ENCODE results near the gene IGFBP5. TPM values are rescaled to one million over a fixed set of nuclear protein-coding genes. Genes with fewer than 3 reads are reported as not detected.

The IGFBP5 gene
- polyA plus RNA-seq, 3 donors, result not detected

GRCh38 chr2:216716109-216716508 lies 20.8 kb upstream of the IGFBP5 start:
- no peak overlapping the region for H3K27ac Mint-ChIP-seq
- H3K36me3 ChIP-seq (replicated peaks in 1 of 2; ENCODE audit: control insufficient read depth in 1 of 2, insufficient read depth in 2 of 2, low read length in 2 of 2), result no peaks in the 10 kb centered on the region
- no peaks in the 10 kb centered on the region for H3K79me2 ChIP-seq (ENCODE audit: insufficient read depth, low read length)
- no peak overlapping the region for H3K9ac ChIP-seq (ENCODE audit: insufficient read depth, low read length, poor library complexity, severe bottlenecking)
- H3K36me3 Mint-ChIP-seq, result no peaks in the 10 kb centered on the region
- no peak for DNase-seq
- WGBS (ENCODE audit: insufficient coverage), result 100% methylated on average over 2 of the region's 4 CpGs
- H3K4me3 Mint-ChIP-seq, result no peak overlapping the region
- no peaks in the 10 kb centered on the region for H3K27me3 ChIP-seq (ENCODE audit: control insufficient read depth in 2 of 2, insufficient read depth in 2 of 2, low read length in 2 of 2)
- H3K9me3 Mint-ChIP-seq, result no peaks in the 10 kb centered on the region
- H3K4me1 ChIP-seq (ENCODE audit: control insufficient read depth in 1 of 2, insufficient read depth in 2 of 2, low read length in 2 of 2), result no peaks in the 10 kb centered on the region
- no peak overlapping the region for H2AFZ ChIP-seq (ENCODE audit: insufficient read depth, low read depth, low read length, poor library complexity, severe bottlenecking)
- H3K27me3 Mint-ChIP-seq (ENCODE audit: low read depth in 3 of 3), result peaks cover 11 to 21% (median 19%) of the 10 kb centered on the region in 3 donors
- intact Hi-C loops (cut with micrococcal nuclease), result no loop called here
- no peak for TF ChIP-seq CTCF (IDR thresholded peaks at IDR 0.05)
- no peak overlapping the region for H3K4me2 ChIP-seq (replicated peaks; ENCODE audit: extremely low read depth, low read length, poor library complexity, severe bottlenecking)
- no peaks in the 10 kb centered on the region for H3K9me3 ChIP-seq (replicated peaks in 1 of 2; ENCODE audit: control insufficient read depth in 1 of 2, insufficient read depth in 1 of 2, low read length in 2 of 2)
- H3K4me3 ChIP-seq (replicated peaks in 1 of 3; ENCODE audit: low read depth in 2 of 3, low read length in 3 of 3), result no peak overlapping the region
- no peaks in the 10 kb centered on the region for H3K4me1 Mint-ChIP-seq
- no peaks in the 10 kb centered on the region for H4K20me1 ChIP-seq (ENCODE audit: insufficient read depth, low read length)
- H3K27ac ChIP-seq (ENCODE audit: low read depth in 1 of 2, low read length in 2 of 2), result no peak overlapping the region

- 94% methylated on average over 9 of the region's 14 CpGs for WGBS (ENCODE audit: insufficient coverage)
- TF ChIP-seq CTCF (IDR thresholded peaks at IDR 0.05), result no peak
- DNase-seq, result no peak
- no peak overlapping the region for H2AFZ ChIP-seq (ENCODE audit: insufficient read depth, low read depth, low read length, poor library complexity, severe bottlenecking)
- H3K4me2 ChIP-seq (replicated peaks; ENCODE audit: extremely low read depth, low read length, poor library complexity, severe bottlenecking), result no peak overlapping the region
- H3K27ac Mint-ChIP-seq, result peak overlapping the region in 1 of 7 donors; percentile 16
- H3K36me3 Mint-ChIP-seq, result no peaks in the 10 kb centered on the region
- no peaks in the 10 kb centered on the region for H4K20me1 ChIP-seq (ENCODE audit: insufficient read depth, low read length)
- peaks cover 0 to 4% (median 0%) of the 10 kb centered on the region in 7 donors for H3K9me3 Mint-ChIP-seq
- no peaks in the 10 kb centered on the region for H3K9me3 ChIP-seq (replicated peaks in 1 of 2; ENCODE audit: control insufficient read depth in 1 of 2, insufficient read depth in 1 of 2, low read length in 2 of 2)
- no peak overlapping the region for H3K4me3 ChIP-seq (replicated peaks in 1 of 3; ENCODE audit: low read depth in 2 of 3, low read length in 3 of 3)
- intact Hi-C loops (cut with micrococcal nuclease), result no loop called here
- H3K4me1 Mint-ChIP-seq, result no peaks in the 10 kb centered on the region
- no peak overlapping the region for H3K4me3 Mint-ChIP-seq
- no peaks in the 10 kb centered on the region for H3K4me1 ChIP-seq (ENCODE audit: control insufficient read depth in 1 of 2, insufficient read depth in 2 of 2, low read length in 2 of 2)
- no peak overlapping the region for H3K27ac ChIP-seq (ENCODE audit: low read depth in 1 of 2, low read length in 2 of 2)
- no peaks in the 10 kb centered on the region for H3K79me2 ChIP-seq (ENCODE audit: insufficient read depth, low read length)
- peaks cover 11 to 26% (median 16%) of the 10 kb centered on the region in 3 donors for H3K27me3 Mint-ChIP-seq (ENCODE audit: low read depth in 3 of 3)
- H3K27me3 ChIP-seq (ENCODE audit: control insufficient read depth in 2 of 2, insufficient read depth in 2 of 2, low read length in 2 of 2), result no peaks in the 10 kb centered on the region
- H3K9ac ChIP-seq (ENCODE audit: insufficient read depth, low read length, poor library complexity, severe bottlenecking), result no peak overlapping the region
- H3K36me3 ChIP-seq (replicated peaks in 1 of 2; ENCODE audit: control insufficient read depth in 1 of 2, insufficient read depth in 2 of 2, low read length in 2 of 2), result no peaks in the 10 kb centered on the region
These were observed 20.1 kb upstream of the IGFBP5 start for GRCh38 chr2:216715402-216715974.

Data from CD14-positive monocyte (primary cell).